A673 (cell line): ENCODE results near the gene AGT.

ENCODE experiments used
- EZH2 ChIP-seq: fragments of 200-600 bp; sonication (generic); IDR thresholded peaks from 2 replicates; pipeline ENCODE4 v1.6.1; 2017; ENCODE audit warnings: borderline replicate concordance, low read depth, mild to moderate bottlenecking, mixed read lengths, antibody characterized with exemption, low read length; ENCODE audit not compliant: poor library complexity, severe bottlenecking
- TF ChIP-seq, protein P1 (sequence below): fragments of 300-800, 200-600 bp; sonication (generic); conservative IDR thresholded peaks from 2 replicates; pipeline ENCODE4 v1.5.1; 2017; ENCODE audit warnings: low read depth, mild to moderate bottlenecking, antibody characterized with exemption, low read length, moderate library complexity, mixed read lengths

DNA sequence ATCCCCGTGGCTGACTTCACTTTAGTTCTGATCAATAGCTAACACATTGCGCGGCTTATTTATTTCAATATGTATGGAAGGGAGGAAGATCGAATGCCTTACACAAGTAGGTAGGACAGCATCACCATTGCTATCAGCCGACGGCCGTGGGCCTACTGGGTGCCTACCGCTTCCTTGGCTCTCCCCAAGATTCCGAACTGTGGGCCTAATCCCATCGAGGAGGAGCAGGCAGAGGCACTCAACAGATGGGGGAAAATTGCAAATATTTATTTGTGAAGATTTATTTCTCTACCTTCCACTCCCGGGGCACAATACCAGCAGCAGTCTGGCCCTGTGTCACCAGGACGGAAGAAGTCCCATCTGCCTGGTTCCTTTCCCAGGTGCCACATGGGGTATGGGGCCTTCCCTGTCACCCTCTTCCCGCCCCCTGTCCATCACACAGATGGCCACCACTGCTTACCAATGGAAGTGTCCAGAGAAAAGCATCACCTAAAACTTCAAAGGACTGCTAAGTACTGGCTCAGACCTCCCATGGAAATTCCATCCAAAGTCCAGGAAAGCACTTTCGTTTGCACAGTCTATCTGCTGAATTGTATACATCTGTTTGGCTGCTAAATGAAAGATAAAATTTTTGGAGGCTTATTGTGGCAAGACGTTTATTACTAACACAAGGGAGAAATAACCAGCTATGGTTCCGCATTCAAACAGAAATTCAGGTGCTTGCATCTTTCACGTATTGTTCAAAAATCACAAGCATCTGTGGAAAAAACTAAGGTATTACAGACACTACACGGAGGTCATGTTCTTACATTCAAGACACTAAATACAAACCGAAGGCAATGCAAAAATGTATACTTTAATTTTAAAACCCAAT lies 11.8 kb downstream of the AGT start:
- TF ChIP-seq, protein P1, sequence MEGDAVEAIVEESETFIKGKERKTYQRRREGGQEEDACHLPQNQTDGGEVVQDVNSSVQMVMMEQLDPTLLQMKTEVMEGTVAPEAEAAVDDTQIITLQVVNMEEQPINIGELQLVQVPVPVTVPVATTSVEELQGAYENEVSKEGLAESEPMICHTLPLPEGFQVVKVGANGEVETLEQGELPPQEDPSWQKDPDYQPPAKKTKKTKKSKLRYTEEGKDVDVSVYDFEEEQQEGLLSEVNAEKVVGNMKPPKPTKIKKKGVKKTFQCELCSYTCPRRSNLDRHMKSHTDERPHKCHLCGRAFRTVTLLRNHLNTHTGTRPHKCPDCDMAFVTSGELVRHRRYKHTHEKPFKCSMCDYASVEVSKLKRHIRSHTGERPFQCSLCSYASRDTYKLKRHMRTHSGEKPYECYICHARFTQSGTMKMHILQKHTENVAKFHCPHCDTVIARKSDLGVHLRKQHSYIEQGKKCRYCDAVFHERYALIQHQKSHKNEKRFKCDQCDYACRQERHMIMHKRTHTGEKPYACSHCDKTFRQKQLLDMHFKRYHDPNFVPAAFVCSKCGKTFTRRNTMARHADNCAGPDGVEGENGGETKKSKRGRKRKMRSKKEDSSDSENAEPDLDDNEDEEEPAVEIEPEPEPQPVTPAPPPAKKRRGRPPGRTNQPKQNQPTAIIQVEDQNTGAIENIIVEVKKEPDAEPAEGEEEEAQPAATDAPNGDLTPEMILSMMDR: no peak
- TF ChIP-seq EZH2: no peak
